ENCODE data around the gene LGALS7. TPM values are rescaled to one million over a fixed set of nuclear protein-coding genes. Genes with fewer than 3 reads are reported as not detected.

The LGALS7 gene
- total and polyA plus RNA-seq, 2 of the 4 experiments (the other 2 are of a cell fraction): not detected

DNA sequence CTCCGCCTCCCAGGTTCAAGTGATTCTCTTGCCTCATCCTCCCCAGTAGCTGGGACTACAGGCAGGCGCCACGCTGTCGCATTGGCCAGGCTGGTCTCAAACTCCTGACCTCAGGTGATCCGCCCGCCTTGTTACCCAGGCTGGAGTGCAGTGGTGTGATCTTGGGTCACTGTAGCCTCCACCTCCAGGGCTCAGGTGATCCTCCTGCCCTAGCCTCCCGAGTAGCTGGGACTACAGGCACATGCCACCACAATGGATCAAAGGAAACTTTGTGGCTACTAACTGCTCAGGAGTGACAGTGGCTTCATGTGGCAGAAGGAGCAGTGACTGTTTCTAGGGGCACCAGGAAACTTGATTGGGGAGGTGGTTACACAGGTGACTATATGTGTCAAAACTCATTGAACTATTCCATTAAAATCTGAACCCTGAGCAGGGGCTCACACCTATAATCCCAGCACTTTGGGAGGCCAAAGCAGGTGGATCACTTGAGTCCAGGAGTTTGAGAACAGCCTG is 11.9 kb upstream of the LGALS7 start:
- no peaks in the 10 kb centered on the region for H4K20me1 ChIP-seq (ENCODE audit: insufficient read depth, low read length)
- no peaks in the 10 kb centered on the region for H3K36me3 ChIP-seq (ENCODE audit: control insufficient read depth, insufficient read depth, low read length)
- TF ChIP-seq, protein P1, sequence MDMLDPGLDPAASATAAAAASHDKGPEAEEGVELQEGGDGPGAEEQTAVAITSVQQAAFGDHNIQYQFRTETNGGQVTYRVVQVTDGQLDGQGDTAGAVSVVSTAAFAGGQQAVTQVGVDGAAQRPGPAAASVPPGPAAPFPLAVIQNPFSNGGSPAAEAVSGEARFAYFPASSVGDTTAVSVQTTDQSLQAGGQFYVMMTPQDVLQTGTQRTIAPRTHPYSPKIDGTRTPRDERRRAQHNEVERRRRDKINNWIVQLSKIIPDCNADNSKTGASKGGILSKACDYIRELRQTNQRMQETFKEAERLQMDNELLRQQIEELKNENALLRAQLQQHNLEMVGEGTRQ (IDR thresholded peaks at IDR 0.05; ENCODE audit: low read depth, low read length): no peak
- no peak for TF ChIP-seq MXI1 (IDR thresholded peaks at IDR 0.05; ENCODE audit: borderline replicate concordance, low read depth, low read length)
- TF ChIP-seq, protein P2, sequence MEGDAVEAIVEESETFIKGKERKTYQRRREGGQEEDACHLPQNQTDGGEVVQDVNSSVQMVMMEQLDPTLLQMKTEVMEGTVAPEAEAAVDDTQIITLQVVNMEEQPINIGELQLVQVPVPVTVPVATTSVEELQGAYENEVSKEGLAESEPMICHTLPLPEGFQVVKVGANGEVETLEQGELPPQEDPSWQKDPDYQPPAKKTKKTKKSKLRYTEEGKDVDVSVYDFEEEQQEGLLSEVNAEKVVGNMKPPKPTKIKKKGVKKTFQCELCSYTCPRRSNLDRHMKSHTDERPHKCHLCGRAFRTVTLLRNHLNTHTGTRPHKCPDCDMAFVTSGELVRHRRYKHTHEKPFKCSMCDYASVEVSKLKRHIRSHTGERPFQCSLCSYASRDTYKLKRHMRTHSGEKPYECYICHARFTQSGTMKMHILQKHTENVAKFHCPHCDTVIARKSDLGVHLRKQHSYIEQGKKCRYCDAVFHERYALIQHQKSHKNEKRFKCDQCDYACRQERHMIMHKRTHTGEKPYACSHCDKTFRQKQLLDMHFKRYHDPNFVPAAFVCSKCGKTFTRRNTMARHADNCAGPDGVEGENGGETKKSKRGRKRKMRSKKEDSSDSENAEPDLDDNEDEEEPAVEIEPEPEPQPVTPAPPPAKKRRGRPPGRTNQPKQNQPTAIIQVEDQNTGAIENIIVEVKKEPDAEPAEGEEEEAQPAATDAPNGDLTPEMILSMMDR (conservative IDR thresholded peaks at IDR 0.05; ENCODE audit: low read depth, low read length): no peak
- TF ChIP-seq RAD21 (IDR thresholded peaks at IDR 0.05; ENCODE audit: low read length): no peak
- no peak for TF ChIP-seq RCOR1 (IDR thresholded peaks at IDR 0.05; ENCODE audit: insufficient replicate concordance, low read length)
- no peak for TF ChIP-seq CHD1 (IDR thresholded peaks at IDR 0.05; ENCODE audit: low read depth, low read length)
- no peak for TF ChIP-seq MAFK (IDR thresholded peaks at IDR 0.05; ENCODE audit: low read depth, low read length)
- TF ChIP-seq ELK1 (IDR thresholded peaks at IDR 0.05; ENCODE audit: borderline replicate concordance, low read depth, low read length): no peak
- no peak for TF ChIP-seq POLR2A (IDR thresholded peaks at IDR 0.05; ENCODE audit: low read depth, low read length)
- no peak for TF ChIP-seq FOS (IDR thresholded peaks at IDR 0.05; ENCODE audit: low read depth, low read length)
- TF ChIP-seq BHLHE40 (IDR thresholded peaks at IDR 0.05; ENCODE audit: low read depth, low read length): no peak
- TF ChIP-seq RFX5 (IDR thresholded peaks at IDR 0.05; ENCODE audit: low read depth, low read length): no peak
- H4K91ac ChIP-seq (ENCODE audit: insufficient read depth, low read depth, low read length): no peak overlapping the region
- H2AK9ac ChIP-seq (replicated peaks; ENCODE audit: low read depth, low read length, poor library complexity): no peak overlapping the region
- no peak overlapping the region for H3K4ac ChIP-seq (ENCODE audit: low read depth, low read length)
- in situ Hi-C loops (cut with MboI; ENCODE audit: low sequenced_read_pairs): no loop called here
- H4K8ac ChIP-seq (ENCODE audit: low read depth in 2 of 2, low read length in 2 of 2): no peak overlapping the region
- no peak overlapping the region for H3K14ac ChIP-seq (replicated peaks; ENCODE audit: low read depth, low read length)
- dilution Hi-C loops (cut with HindIII; ENCODE audit: low sequenced_read_pairs, unreplicated experiment): no loop called here
- H2BK5ac ChIP-seq (ENCODE audit: low read depth, low read length, poor library complexity, severe bottlenecking): no peak overlapping the region
- H3K18ac ChIP-seq (ENCODE audit: low read depth, low read length): no peak overlapping the region
- H2AFZ ChIP-seq (replicated peaks; ENCODE audit: low read length, poor library complexity): no peak overlapping the region
- H2BK20ac ChIP-seq (ENCODE audit: low read depth, low read length): no peak overlapping the region
- intact Hi-C loops (cut with micrococcal nuclease): no loop called here
- peaks cover 10% of the 10 kb centered on the region for H3K27me3 ChIP-seq (ENCODE audit: control insufficient read depth, insufficient read depth, low read length)
- H3K27ac ChIP-seq (ENCODE audit: insufficient read depth, low read length): no peak overlapping the region
- H3K4me2 ChIP-seq (ENCODE audit: low read depth, low read length): no peak overlapping the region
- ChIA-PET POLR2A (ENCODE audit: unreplicated experiment) (no interaction called here), CTCF (no interaction called here)
- H4K5ac ChIP-seq (ENCODE audit: low read depth, low read length): no peak overlapping the region
- no peak overlapping the region for H3K23ac ChIP-seq (ENCODE audit: low read depth, low read length)
- no peaks in the 10 kb centered on the region for H3K9me3 ChIP-seq (ENCODE audit: control insufficient read depth, insufficient read depth, low read length)
- H3K9me1 ChIP-seq (ENCODE audit: insufficient read depth, low read length): no peaks in the 10 kb centered on the region
- no peak overlapping the region for H3K4me3 ChIP-seq (ENCODE audit: insufficient read depth, low read depth, low read length)
- ATAC-seq (ENCODE audit: low read depth): no peak
- H2AK5ac ChIP-seq (ENCODE audit: low read depth, low read length): no peak overlapping the region
- no peak overlapping the region for H2BK15ac ChIP-seq (ENCODE audit: low read depth, low read length)
- H2BK120ac ChIP-seq (ENCODE audit: low read depth, low read length): no peak overlapping the region
- DNase-seq: no peak
- 100% methylated on average over 1 of the region's 7 CpGs; no CpG with 5 or more reads in 1 of the 2 experiments for WGBS, 2 experiments (ENCODE audit: extremely low coverage in 2 of 2, insufficient read length in 1 of 2)
- H3K56ac ChIP-seq (ENCODE audit: extremely low read depth, insufficient read depth, low read length): no peak overlapping the region
- H3K9ac ChIP-seq (ENCODE audit: low read depth, low read length): no peak overlapping the region
- no peaks in the 10 kb centered on the region for H3K4me1 ChIP-seq (ENCODE audit: control insufficient read depth, insufficient read depth, low read length)
- no TSS peak for BruUV-seq (replicated peaks)
- H3K79me1 ChIP-seq (ENCODE audit: low read depth in 1 of 2, low read length in 2 of 2): no peaks in the 10 kb centered on the region
